T follicular helper cell (primary cell): ENCODE measurements around the gene SLC6A18.

Source experiments
- DNase-seq: peaks from one replicate; pipeline ENCODE4 v3.0.0-alpha.2; 2020; ENCODE audit warnings: low read depth

Gene SLC6A18

GRCh38 chr5:1187234-1187949, 37.8 kb upstream of the SLC6A18 start:
- DNase-seq = no peak

- no peak for DNase-seq
Observed at GRCh38 chr5:1187950-1188334, 37.2 kb upstream of the SLC6A18 start.

- DNase-seq = no peak
Observed at GRCh38 chr5:1188464-1188863, 36.7 kb upstream of the SLC6A18 start.

- no peak for DNase-seq
Observed at GRCh38 chr5:1189269-1189668, 35.9 kb upstream of the SLC6A18 start.

- no peak for DNase-seq
Observed at GRCh38 chr5:1190278-1190677, 34.9 kb upstream of the SLC6A18 start.

GRCh38 chr5:1190837-1191239, 34.3 kb upstream of the SLC6A18 start:
- no peak for DNase-seq

GRCh38 chr5:1192971-1193590, 32.1 kb upstream of the SLC6A18 start:
- no peak for DNase-seq

- no peak for DNase-seq
Observed at GRCh38 chr5:1193591-1193985, 31.6 kb upstream of the SLC6A18 start.

GRCh38 chr5:1194378-1194777, 30.8 kb upstream of the SLC6A18 start:
- no peak for DNase-seq

- no peak for DNase-seq
Observed at GRCh38 chr5:1195439-1195838, 29.7 kb upstream of the SLC6A18 start.

- no peak for DNase-seq
Observed at GRCh38 chr5:1195916-1196315, 29.3 kb upstream of the SLC6A18 start.

- no peak for DNase-seq
Observed at GRCh38 chr5:1196562-1196961, 28.6 kb upstream of the SLC6A18 start.

- DNase-seq = no peak
Observed at GRCh38 chr5:1197876-1198666, 27.1 kb upstream of the SLC6A18 start.

GRCh38 chr5:1199340-1199648, 25.9 kb upstream of the SLC6A18 start:
- DNase-seq = no peak

GRCh38 chr5:1199649-1200494, 25.3 kb upstream of the SLC6A18 start:
- DNase-seq = no peak

- no peak for DNase-seq
Observed at GRCh38 chr5:1200495-1201326, 24.5 kb upstream of the SLC6A18 start.

- no peak for DNase-seq
Observed at GRCh38 chr5:1201327-1202025, 23.7 kb upstream of the SLC6A18 start, which contains the start of gene SLC6A19. Gene SLC6A19, plus strand, starts transcription at chr5:1201595. Its CDS starts 56 bp downstream, at chr5:1201651.

GRCh38 chr5:1202026-1202797, 23.0 kb upstream of the SLC6A18 start:
- DNase-seq = no peak

- no peak for DNase-seq
Observed at GRCh38 chr5:1202798-1203185, 22.4 kb upstream of the SLC6A18 start.
